ENCODE data around the gene RFC2. TPM values are rescaled to one million over a fixed set of nuclear protein-coding genes. Genes with fewer than 3 reads are reported as not detected.
"Not testable (repeated sequence)": the region's sequence is repeated elsewhere in the genome, so short reads cannot be mapped to it uniquely, and the experiment has no call there.

Gene RFC2
- polyA plus RNA-seq, 2 of the 4 experiments (the other 2 are of a cell fraction), result 44.6 to 71.2 TPM

DNA sequence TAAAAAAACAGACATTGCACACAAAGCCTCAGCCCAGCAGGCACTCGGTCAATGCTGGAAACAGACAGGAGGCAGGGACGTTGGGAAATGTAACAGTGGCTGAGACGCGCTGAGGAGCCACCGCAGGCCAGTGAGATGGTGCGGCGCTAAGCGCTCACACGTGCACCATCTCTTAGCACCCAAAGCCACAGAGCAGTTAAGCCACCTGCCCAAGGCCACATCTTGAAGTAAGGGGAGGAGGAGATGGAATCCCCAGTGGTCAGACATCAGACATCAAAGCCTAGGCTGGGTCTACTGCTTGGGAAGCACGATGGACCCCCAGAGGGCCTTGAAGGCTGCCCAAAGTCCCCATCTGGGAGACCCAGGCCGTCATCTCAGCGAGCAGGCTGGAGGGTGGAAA, 28.8 kb downstream of the RFC2 start:
- WGBS (ENCODE audit: missing lambda C conversion rate), result 91% methylated on average over 12 of the region's 12 CpGs
- TF ChIP-seq, protein P1, sequence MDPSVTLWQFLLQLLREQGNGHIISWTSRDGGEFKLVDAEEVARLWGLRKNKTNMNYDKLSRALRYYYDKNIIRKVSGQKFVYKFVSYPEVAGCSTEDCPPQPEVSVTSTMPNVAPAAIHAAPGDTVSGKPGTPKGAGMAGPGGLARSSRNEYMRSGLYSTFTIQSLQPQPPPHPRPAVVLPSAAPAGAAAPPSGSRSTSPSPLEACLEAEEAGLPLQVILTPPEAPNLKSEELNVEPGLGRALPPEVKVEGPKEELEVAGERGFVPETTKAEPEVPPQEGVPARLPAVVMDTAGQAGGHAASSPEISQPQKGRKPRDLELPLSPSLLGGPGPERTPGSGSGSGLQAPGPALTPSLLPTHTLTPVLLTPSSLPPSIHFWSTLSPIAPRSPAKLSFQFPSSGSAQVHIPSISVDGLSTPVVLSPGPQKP (IDR thresholded peaks at IDR 0.05; ENCODE audit: low read depth, low read length), result no peak
- no peak for TF ChIP-seq CHD2 (IDR thresholded peaks at IDR 0.05; ENCODE audit: low read length, partially characterized antibody)
- TF ChIP-seq RNF2 (IDR thresholded peaks at IDR 0.05; ENCODE audit: borderline replicate concordance, low read depth), result no peak
- TF ChIP-seq EP300 (IDR thresholded peaks at IDR 0.05), result no peak
- TF ChIP-seq, protein P2, sequence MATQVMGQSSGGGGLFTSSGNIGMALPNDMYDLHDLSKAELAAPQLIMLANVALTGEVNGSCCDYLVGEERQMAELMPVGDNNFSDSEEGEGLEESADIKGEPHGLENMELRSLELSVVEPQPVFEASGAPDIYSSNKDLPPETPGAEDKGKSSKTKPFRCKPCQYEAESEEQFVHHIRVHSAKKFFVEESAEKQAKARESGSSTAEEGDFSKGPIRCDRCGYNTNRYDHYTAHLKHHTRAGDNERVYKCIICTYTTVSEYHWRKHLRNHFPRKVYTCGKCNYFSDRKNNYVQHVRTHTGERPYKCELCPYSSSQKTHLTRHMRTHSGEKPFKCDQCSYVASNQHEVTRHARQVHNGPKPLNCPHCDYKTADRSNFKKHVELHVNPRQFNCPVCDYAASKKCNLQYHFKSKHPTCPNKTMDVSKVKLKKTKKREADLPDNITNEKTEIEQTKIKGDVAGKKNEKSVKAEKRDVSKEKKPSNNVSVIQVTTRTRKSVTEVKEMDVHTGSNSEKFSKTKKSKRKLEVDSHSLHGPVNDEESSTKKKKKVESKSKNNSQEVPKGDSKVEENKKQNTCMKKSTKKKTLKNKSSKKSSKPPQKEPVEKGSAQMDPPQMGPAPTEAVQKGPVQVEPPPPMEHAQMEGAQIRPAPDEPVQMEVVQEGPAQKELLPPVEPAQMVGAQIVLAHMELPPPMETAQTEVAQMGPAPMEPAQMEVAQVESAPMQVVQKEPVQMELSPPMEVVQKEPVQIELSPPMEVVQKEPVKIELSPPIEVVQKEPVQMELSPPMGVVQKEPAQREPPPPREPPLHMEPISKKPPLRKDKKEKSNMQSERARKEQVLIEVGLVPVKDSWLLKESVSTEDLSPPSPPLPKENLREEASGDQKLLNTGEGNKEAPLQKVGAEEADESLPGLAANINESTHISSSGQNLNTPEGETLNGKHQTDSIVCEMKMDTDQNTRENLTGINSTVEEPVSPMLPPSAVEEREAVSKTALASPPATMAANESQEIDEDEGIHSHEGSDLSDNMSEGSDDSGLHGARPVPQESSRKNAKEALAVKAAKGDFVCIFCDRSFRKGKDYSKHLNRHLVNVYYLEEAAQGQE (IDR thresholded peaks at IDR 0.05), result no peak
- TF ChIP-seq CBX8 (IDR thresholded peaks at IDR 0.05), result no peak
- TF ChIP-seq, protein P3, sequence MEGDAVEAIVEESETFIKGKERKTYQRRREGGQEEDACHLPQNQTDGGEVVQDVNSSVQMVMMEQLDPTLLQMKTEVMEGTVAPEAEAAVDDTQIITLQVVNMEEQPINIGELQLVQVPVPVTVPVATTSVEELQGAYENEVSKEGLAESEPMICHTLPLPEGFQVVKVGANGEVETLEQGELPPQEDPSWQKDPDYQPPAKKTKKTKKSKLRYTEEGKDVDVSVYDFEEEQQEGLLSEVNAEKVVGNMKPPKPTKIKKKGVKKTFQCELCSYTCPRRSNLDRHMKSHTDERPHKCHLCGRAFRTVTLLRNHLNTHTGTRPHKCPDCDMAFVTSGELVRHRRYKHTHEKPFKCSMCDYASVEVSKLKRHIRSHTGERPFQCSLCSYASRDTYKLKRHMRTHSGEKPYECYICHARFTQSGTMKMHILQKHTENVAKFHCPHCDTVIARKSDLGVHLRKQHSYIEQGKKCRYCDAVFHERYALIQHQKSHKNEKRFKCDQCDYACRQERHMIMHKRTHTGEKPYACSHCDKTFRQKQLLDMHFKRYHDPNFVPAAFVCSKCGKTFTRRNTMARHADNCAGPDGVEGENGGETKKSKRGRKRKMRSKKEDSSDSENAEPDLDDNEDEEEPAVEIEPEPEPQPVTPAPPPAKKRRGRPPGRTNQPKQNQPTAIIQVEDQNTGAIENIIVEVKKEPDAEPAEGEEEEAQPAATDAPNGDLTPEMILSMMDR (IDR thresholded peaks at IDR 0.05), result no peak
- TF ChIP-seq HDAC2 (IDR thresholded peaks at IDR 0.05), result no peak
- no peak for TF ChIP-seq CEBPB (IDR thresholded peaks at IDR 0.05)
- TF ChIP-seq SMC3 (IDR thresholded peaks at IDR 0.05), result no peak
- no peak for TF ChIP-seq SREBF2 (IDR thresholded peaks at IDR 0.05)
- no peak for TF ChIP-seq ZFP36 (IDR thresholded peaks at IDR 0.05; ENCODE audit: borderline replicate concordance, partially characterized antibody)
- TF ChIP-seq RARB (CRISPR knock-in tag; IDR thresholded peaks at IDR 0.05), result no peak
- no peak for TF ChIP-seq MAZ (IDR thresholded peaks at IDR 0.05; ENCODE audit: borderline replicate concordance, low read depth, low read length)
- no peak for TF ChIP-seq MAFK (IDR thresholded peaks at IDR 0.05; ENCODE audit: partially characterized antibody)
- TF ChIP-seq, protein P4, sequence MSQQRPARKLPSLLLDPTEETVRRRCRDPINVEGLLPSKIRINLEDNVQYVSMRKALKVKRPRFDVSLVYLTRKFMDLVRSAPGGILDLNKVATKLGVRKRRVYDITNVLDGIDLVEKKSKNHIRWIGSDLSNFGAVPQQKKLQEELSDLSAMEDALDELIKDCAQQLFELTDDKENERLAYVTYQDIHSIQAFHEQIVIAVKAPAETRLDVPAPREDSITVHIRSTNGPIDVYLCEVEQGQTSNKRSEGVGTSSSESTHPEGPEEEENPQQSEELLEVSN (IDR thresholded peaks at IDR 0.05; ENCODE audit: borderline replicate concordance, low read depth), result no peak
- TF ChIP-seq JUN (IDR thresholded peaks at IDR 0.05), result no peak
- no peak for TF ChIP-seq ZC3H11A (IDR thresholded peaks at IDR 0.05)
- TF ChIP-seq, protein P5, sequence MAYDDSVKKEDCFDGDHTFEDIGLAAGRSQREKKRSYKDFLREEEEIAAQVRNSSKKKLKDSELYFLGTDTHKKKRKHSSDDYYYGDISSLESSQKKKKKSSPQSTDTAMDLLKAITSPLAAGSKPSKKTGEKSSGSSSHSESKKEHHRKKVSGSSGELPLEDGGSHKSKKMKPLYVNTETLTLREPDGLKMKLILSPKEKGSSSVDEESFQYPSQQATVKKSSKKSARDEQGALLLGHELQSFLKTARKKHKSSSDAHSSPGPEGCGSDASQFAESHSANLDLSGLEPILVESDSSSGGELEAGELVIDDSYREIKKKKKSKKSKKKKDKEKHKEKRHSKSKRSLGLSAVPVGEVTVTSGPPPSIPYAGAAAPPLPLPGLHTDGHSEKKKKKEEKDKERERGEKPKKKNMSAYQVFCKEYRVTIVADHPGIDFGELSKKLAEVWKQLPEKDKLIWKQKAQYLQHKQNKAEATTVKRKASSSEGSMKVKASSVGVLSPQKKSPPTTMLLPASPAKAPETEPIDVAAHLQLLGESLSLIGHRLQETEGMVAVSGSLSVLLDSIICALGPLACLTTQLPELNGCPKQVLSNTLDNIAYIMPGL (CRISPR knock-in tag; IDR thresholded peaks at IDR 0.05; ENCODE audit: borderline replicate concordance), result no peak
- FAIRE-seq (no peak), DNase-seq (ENCODE audit: low read depth in 1 of 2, low spot score in 1 of 2) (no peak), ATAC-seq (no peak)
- no peak overlapping the region for H3K27ac ChIP-seq
- ChIA-PET POLR2A (no interaction called here), CTCF (interaction anchor here (1.1 kb wide), 1 partner anchor 169 kb away, joined by 5 read pairs; no protein-coding TSS in a partner anchor)
- no peak overlapping the region for H3K4me2 ChIP-seq
- no peaks in the 10 kb centered on the region for H3K9me3 ChIP-seq
- H3K4me3 ChIP-seq, result no peak overlapping the region
- H3K4me1 ChIP-seq, result peaks cover 12% of the 10 kb centered on the region

DNA sequence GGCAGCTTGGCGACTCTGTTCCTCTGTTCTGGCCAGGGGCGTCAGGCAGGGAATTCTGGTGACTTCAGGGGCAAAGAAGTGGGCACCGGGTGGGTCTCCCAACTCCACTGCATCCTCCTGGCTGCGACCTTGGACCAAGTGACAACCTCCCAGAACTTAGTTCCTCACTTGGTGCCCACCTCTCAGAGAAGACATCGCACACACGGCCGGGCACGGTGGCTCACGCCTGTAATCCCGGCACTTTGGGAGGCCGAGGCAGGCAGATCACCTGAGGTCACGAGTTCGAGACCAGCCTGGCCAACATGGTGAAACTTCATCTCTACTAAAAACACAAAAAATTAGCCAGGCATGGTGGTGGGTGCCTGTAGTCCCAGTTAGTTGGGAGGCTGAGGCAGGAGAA, 29.3 kb downstream of the RFC2 start:
- 89% methylated on average over 8 of the region's 13 CpGs for WGBS (ENCODE audit: missing lambda C conversion rate)
- CTCF ChIA-PET, result interaction anchor here (10.7 to 28.4 kb wide), 2 partner anchors 20 to 172 kb away, joined by 92 to 684 read pairs; no protein-coding TSS in a partner anchor

More for the DNA sequence above, 29.3 kb downstream of the RFC2 start:
- POLR2A ChIA-PET; H3K4me3 ChIP-seq; ATAC-seq; DNase-seq (ENCODE audit: low read depth in 1 of 2, low spot score in 1 of 2); H3K9me3 ChIP-seq; H3K27ac ChIP-seq; H3K4me2 ChIP-seq; FAIRE-seq: not testable (repeated sequence)
- H3K4me1 ChIP-seq, result peaks cover 17% of the 10 kb centered on the region
